Measurements from ENCODE around the gene IL1RN.
A peak's percentile ranks its signal among the peaks of the same experiment; 100 is the strongest.

IL1RN gene

DNA sequence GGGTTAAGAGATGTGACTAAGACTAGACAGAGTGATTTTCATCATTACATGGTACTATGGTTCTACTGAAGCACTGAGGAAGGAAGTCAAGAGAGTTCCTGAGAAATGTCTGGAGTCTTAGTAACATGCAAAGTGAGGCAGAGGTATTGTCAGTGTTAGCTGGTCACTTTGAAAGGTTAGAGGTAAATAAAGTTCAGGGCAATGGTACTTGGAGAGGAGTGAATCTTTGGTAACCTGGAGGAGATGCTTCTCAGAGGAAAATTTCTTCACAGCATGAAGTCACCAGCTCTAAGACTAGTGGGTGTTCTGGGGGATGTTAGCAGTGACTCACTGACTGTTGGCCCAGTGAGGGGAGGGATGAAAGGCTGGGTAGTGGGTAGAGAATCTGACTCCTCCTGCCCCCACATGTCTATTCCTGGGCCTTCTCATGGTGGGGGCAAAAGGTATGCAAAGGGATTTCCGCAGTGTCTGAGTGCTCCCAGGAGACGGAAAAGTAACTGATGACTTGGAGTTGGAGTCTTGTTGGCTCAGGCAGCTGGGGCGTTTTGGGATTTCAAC is 23.3 kb upstream of the IL1RN start:
- DNase-seq (ENCODE audit: low read depth) = no peak

DNA sequence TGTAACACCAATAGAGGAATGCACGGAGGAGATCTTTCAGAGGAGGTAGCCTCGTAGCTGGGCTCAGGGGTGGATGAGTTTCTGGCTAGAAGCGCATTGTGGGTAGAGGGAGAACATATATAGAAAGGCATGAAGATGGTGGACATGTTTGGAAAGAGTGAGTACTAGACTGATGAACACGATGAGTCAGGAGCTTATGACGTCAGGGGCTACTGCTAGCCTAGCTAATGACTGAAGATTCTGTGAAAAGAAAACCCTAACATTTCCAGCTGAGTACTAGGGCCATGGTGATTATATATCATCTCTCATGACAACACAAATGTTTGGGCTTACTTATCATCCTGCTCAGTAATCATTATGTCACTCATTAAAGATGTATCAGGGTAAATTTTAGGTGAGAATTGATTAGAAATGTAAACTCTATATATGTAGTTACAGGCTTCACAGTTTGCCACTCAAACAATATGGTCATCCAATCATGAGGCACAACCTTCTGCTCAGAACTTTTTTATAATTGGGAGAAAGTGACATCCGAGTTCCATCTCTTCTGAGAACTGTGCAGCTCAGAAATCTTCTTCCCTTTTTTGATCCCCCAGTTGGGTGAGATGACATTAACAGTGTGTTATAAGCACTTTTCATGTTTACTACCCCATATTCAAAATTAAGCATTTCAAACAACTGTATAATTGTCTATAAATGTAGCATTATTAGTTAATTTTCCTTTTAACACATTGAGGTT is 22.2 kb upstream of the IL1RN start:
- no peak for DNase-seq (ENCODE audit: low read depth)

DNA sequence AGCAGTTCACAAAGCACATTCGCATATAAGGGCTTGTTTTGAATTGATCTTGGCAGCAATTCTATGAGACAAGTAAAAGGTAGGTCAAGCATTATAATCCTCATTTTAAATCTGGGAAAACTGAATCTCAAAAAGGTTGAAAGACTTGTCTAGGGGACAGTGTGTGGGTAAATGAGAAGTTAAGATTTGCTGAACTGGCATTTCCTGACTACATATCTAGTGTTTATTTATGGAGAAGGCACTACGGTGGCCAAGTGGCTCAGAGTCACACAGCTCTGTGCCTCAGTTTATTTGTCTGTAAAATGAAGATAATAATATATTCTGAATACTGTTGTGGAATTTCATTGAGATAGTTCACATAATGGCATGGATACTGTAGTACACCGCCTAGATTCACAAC is 16.3 kb upstream of the IL1RN start:
- DNase-seq (ENCODE audit: low read depth) = no peak

DNA sequence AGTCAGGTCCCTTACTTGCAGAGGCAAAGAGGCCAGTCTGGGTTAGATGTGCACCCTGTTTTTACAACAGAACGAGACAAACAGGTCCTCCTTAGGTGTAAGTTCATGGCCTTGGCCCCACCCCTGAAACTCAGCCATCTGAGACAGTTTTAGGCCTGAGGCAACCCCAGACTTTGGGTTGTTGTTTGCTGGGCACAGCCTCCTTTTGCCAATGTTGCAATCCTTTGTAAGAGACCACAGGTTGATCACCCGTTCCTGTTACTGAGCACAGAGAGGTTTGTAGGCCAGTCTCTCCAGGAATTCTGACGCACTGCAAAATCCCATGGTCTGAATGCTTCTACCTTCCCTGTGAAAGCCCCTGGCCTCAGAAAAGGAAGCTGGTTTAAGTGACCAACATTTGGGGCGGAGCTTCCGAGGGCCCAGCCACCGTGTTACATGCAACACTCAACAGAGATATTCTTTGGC is 15.5 kb upstream of the IL1RN start:
- no peak for DNase-seq (ENCODE audit: low read depth)

DNA sequence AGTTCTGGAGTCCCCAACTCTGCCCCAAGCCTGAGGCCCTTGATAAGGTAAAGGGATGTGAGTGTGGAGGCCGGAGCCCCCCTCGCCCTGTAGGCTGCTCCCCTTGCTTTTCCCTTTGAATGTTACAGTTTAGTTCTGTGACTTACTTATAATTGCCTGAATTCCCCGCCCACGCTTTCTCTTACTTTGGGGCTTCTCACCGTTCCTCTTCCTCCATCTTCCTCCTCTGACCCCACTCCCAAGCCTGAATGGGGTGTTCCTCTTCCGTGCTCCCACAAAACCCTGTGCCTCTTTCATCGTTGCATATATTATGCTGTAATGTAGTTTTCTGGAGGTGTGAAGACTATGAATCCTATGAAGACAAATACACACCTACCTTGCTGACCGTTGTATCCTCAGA is 15.0 kb upstream of the IL1RN start:
- no peak for DNase-seq (ENCODE audit: low read depth)

DNA sequence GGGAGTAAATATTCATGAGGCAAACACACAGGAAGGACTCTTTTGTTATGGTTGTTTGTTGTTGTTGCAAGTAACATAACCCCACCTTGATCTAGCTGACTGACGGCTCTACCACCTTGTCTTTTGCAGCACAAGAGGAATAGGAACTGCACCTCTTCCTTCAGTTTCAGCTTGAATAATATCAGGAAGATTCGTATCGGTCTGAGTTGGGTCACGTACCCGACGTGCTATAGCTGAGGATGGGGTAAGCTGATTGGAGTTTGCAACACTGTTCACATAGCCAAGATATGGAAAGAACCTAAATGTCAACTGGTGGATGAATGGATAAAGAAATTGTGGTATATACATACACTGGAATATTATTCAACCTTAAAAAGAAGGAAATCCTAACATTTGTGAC is 14.5 kb upstream of the IL1RN start:
- DNase-seq (ENCODE audit: low read depth) = no peak

DNA sequence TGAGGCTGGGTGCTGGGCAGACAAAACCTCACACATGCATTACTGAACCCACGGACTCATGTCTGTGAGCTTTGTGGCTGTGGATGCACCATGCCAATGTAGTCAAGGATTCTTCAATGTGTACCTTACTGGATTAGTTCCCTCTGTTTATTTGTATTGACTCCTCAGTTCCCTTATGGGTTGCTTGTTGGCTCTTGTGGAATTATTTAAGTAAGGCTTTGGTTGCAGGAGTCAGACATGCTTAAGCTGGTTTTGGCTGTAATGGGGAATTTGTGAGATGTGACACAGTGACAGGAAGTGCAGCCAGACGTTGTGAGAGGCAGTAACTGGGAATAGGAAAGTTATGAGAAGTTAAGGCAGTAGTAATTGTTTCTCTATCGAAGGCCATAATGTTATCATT is 13.6 kb upstream of the IL1RN start:
- no peak for DNase-seq (ENCODE audit: low read depth)

DNA sequence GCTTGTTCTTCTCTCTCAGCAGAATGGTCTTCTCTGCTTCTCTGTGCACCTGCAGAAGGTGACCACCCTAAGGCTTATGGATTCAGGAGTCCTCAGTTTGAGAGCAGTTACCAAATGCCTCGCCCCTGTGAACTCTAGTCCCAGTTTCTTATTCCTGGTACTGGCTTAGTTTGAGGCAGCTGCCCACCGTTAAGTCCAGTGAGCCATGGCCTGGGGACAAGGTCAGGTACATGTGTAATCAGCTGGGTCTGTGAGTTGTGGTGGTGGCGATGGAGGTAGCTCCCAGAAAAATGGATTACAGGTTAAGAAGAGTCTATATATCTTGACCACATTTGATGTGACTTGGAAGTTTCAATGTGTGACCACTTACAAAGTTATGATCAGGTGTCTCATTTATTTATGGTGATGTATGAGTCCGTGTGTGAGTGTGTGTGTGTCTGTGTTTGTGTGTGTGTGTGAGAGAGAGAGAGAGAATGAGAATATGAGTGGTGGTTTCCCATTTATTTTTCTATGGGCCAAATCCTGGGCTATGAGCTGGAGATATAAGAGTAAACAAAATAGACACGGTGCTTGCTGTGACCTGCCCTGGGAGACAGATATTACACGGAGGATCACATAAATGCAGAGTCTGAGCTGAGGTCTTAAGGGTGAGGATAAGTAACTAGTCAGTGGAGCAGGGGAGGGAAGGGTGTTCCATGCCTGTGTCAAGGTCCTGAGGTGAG is 13.0 kb upstream of the IL1RN start:
- no peak for DNase-seq (ENCODE audit: low read depth)

DNA sequence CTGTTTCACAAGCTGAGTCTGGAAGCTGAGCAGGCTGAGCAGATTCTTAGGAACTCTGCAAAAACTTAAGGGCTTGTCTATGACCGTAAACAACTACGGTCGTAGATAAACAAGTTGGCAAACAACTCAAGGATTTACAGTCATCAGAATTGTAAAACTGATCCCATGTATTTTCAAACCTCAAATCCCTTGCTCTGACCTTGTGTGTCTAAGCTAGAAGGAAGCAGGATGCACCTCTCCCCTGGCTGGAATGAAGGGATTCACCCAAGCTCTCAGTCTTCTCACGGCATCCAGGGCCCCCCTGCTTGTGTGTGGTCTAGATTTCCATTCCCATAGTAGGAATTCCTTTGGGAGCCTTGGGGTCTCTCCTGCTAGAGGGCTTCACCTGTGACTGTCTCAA is 12.4 kb upstream of the IL1RN start:
- DNase-seq (ENCODE audit: low read depth) = no peak

DNA sequence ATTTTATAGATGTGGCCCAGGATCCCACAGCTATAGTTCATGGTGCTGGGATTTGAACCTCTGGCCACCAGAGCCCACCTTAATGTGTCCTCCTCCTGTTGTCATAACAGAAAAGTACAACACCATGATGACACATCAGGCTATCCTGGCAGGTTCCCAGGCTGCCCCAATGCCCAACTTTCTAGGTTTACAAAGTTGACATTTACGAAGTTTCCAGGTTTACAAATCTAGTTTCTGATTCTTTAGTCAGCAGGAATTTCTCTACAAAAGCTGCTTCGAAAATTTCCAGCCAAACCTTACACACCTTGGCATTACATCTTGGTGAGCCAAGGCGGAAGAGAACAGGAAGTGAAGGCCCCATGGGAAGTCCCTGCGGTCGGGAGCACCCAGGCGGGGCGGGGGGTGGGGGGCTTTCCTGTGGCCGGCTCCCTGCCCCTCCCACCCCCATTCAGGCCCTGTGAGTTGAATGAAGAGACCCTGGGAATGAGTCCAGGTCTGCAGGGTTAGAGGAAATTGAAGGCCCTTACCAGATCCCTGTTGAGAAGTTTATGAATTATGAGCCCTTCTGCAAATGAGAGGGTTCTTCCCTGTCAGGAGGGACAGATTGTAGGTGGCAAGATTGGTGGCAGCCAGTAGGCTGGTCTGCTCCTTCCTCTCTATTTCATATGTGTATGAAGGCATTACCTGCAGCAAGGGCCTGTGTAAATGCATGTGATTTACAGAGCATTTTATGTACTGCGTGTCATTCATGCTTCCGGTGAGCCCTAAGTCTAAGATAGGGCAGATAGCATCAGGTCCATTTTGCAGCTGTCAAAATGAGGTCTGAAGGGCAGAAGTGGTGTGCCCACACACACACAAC is 11.1 kb upstream of the IL1RN start:
- no peak for DNase-seq (ENCODE audit: low read depth)

DNA sequence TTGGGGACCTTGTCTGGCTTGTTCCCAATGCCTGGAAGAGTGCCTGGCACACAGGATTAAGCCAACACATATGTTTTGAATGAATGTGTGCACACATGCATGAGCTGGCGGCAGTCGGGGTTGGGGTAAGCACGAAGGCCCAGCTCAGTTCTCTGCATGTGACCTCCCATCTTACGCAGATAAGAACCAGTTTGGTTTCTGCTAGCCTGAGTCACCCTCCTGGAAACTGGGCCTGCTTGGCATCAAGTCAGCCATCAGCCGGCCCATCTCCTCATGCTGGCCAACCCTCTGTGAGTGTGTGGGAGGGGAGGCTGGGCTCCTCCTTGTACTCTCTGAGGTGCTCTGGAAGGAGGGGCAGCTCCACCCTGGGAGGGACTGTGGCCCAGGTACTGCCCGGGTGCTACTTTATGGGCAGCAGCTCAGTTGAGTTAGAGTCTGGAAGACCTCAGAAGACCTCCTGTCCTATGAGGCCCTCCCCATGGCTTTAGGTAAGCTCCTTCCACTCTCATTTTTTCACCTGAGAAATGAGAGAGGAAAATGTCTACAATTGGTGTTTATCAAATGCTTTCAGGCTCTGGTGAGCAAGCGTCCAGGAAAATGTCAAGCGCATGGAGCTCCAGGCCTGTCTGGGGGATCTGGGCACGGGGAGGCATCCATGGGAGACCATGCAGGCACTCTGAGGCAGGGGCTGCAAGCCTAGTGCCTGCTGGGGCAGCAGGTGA is 9.7 kb upstream of the IL1RN start:
- DNase-seq (ENCODE audit: low read depth) = peak; percentile 92

DNA sequence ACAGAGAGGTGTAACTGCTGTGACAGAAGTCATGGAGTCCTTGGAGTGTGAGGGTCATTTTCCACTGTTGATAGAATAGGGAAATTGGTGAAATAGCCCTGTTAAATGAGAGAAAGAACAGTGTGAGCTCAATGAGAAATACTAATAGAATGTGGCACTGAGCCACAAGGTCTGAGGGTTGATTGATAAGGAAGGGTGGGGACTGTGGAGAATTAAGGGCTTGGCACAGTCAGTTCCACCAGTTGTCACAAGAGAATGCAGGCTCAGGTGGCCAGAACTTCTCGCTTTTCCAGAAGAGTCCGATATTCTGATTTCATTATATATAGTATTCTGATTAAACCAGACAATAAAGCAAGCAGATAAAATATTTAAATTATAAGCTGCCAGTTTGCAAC is 9.1 kb upstream of the IL1RN start:
- no peak for DNase-seq (ENCODE audit: low read depth)

DNA sequence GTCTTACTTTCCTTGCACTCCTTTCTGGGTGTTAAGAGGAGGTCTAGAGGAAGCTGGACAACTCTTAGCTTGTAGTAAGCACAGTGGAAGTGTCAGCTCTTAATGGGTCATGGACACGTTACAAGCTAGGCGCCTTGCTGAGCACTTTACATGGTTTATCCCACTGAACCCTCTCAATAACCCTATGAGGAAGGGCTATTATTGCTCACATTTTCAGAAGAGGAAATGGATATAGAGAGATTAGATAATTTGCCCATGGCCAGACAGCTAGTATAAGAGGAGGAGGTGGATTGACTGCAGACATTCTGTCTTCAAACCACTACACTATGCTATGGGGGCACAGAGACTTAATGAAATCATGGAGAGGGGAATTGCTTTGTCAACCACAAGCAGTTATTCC is 8.3 kb upstream of the IL1RN start:
- no peak for DNase-seq (ENCODE audit: low read depth)

DNA sequence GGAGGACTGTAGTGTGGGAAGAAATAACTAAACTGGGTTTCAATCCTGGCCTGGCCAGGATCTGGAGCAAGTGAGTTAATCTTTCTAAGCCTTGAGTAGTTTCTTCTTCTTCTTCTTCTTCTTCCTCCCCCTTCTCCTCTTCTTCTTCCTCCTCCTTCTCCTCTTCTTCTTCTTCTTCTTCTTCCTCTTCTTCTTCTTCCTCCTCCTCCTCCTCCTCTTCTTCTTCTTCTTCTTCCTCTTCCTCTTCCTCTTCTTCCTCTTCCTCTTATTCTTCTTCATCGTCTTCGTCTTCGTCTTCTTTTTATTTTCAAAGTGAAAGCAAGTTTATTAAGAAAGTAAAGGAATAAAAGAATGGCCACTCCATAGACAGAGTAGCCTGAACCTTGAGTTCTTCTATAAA is 6.5 kb upstream of the IL1RN start:
- DNase-seq (ENCODE audit: low read depth) = no peak

DNA sequence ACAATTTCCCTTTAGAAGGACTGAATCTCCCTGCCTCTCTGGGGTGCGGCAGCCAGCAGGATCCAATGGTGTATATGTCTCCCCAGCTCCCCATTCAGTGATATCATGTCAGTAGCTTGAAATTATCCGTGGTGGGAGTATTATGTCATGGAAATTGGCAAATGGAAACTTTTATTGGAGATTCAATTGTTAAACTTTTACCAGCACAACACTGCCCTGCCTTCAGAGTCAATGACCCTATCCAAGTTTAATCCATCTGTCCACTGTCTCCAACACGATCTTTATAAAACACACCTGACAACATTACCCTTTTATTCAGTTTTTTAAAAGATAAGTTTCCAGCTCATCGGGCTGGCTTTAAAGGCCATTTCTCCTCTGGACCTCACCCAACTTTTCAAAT is 5.0 kb upstream of the IL1RN start:
- no peak for DNase-seq (ENCODE audit: low read depth)

DNA sequence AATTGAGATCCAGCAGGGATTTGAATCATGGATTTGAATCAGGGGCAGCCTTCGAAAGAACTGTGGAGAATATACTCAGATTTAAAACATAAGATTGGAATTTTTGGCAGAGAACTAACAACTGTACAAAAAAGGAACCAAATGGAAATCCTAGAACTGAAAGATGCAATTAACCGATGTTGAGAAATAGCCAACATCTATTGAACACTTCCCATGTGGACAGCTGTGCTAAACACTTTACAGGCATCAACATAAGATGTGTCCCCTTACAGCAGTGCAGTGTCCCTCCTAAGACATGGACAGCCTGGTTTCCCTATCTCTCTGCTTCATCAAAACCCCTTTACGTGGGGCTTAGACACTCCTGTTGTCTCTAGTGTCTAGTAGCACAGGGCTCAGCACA is 3.7 kb upstream of the IL1RN start:
- DNase-seq (ENCODE audit: low read depth) = no peak

DNA sequence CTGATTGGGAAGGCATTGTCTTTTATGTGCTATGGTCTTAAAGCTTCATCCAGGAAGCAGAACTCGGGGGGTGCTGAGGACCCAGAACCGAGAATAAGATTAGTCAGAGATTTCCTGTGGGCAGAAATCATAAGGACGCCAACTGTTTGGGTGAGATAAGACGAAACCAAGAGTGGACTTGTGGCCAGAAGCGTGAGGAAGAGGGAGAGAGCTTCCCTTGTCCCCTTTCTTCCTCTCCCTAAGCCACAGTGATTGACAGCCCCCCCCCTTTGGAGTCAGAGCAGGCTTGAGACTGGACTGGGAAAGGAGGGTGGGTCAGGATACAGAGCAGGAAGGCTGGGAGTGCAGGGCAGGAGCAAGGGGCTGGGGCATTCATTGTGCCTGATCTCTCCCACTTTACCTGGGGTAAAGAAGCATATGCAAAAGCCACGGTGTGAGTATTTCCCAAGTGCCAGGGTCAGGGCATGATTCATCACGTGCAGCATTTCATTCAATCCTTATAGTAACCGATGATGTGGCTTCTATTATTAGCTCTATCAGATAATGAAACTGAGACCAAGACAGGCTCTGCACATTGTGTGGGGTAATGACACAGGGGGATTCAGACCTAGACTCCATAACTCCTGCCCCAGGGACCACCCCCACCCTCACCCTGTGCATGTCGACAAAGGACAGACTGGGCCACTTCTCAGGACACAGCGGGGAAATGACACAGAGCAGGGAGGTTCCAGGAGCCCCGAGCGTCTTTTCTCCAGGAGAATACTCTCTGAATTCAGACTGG is 3.0 kb upstream of the IL1RN start:
- DNase-seq (ENCODE audit: low read depth) = no peak

DNA sequence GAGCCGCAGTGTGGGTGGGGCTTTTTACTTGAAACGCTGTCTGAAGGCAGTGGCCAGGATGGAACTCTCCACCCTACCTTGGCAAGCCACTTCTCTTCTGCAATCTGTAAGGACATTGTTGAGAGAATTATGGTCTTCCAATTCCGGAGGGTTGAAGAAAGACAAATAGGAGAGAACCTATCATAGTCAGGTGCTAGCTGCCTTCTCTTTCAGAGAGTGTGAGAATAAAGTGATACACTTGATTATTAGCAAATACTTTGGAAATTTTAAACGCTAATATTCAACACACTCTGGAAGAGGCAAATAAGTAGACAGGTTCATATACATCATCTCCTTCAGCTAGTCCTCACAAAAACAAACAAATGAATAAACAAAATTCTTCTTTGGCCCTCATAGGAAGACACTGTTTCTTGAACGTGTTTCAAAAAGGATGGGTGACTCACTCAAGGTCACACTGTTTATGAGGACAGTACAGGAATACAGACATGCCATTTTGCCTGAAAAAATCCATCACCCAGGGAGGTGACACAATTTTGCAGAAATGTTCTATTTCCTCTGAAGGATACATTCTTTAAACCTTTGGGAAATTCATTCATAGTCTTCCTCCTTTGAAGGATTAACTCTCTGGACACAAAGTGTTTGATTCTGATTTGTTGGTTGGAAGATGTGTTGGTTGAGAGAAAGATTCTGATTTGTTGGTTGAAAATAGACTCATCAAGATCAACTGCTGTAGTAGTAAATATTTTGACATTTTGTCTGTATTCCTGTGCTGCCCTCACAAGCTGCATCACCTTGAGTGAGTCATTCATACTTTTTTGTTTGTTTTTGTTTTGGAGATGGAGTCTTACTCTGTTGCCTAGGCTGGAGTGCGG is 2.2 kb upstream of the IL1RN start:
- DNase-seq (ENCODE audit: low read depth) = no peak

DNA sequence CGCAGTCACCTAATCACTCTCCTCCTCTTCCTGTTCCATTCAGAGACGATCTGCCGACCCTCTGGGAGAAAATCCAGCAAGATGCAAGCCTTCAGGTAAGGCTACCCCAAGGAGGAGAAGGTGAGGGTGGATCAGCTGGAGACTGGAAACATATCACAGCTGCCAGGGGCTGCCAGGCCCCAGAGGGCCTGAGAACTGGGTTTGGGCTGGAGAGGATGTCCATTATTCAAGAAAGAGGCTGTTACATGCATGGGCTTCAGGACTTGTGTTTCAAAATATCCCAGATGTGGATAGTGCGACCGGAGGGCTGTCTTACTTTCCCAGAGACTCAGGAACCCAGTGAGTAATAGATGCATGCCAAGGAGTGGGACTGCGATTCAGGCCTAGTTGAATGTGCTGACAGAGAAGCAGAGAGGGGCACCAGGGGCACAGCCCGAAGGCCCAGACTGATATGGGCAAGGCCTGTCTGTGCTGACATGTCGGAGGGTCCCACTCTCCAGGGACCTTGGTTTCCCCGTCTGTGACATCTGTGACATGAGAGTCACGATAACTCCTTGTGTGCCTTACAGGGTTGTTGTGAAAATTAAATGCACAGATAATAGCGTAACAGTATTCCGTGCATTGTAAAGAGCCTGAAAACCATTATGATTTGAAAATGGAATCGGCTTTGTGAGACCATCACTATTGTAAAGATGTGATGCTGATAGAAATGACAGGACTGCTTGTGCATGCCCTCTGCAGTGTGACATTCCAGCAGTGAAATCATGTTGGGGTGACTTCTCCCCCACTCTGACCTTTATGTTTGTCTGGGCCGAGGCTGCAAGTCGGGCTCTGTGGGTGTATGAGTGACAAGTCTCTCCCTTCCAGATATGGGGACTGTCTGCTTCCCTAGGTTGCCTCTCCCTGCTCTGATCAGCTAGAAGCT is 510 bp downstream of the IL1RN start:
- DNase-seq (ENCODE audit: low read depth) = no peak
